Motor neuron (in vitro differentiated cells): ENCODE results near the gene GRAMD1B. TPM values are rescaled to one million over a fixed set of nuclear protein-coding genes. Genes with fewer than 3 reads are reported as not detected.
"Not testable (repeated sequence)": the region's sequence is repeated elsewhere in the genome, so short reads cannot be mapped to it uniquely, and the experiment has no call there.

ENCODE experiments used
- ATAC-seq, 8 experiments: fragments of 200-7000 bp; cut with Tn5 transposase; replicated peaks in 6 of 8; 2 replicates each; pipeline ENCODE4 v1.8.0; 2021; ENCODE audit warnings: mild to moderate bottlenecking in 8 of 8, moderate library complexity in 8 of 8
- H3K27ac ChIP-seq, 2 donors: fragments of 250-450 bp; sonication (Bioruptor Pico); 2 replicates each; pipeline ENCODE4 v1.9.0; 2021; ENCODE audit warnings: antibody characterized with exemption in 2 of 2, mild to moderate bottlenecking in 2 of 2, moderate library complexity in 1 of 2
- H3K4me1 ChIP-seq, 2 donors: fragments of 250-450 bp; sonication (Bioruptor Pico); replicated peaks in 1 of 2; 2 replicates each; pipeline ENCODE4 v1.6.1; 2021; ENCODE audit warnings: antibody characterized with exemption in 2 of 2, mild to moderate bottlenecking in 2 of 2, moderate library complexity in 1 of 2
- H3K4me3 ChIP-seq, 5 donors: fragments of 250-450 bp; sonication (Bioruptor Pico); 2 replicates each; pipeline ENCODE4 v1.9.0; 2021; ENCODE audit warnings: antibody characterized with exemption in 5 of 5, mild to moderate bottlenecking in 5 of 5, moderate library complexity in 4 of 5
- WGBS, 10 experiments: fragments of 450-650 bp; shearing (Covaris generic); methylation state at CpG; one replicate each; pipeline ENCODE4 v1.0.0; 2022; 5-methylcytosine and 5-hydroxymethylcytosine counted together
- in situ Hi-C, 9 experiments: fragments of 400-800 bp; cut with MboI; loops; one replicate each; pipeline ENCODE4 v1.15.0; 2021; ENCODE audit warnings: low sequenced_read_pairs in 9 of 9, low pct_unique_long_range_greater_than_20kb in 2 of 9; ENCODE audit not compliant: unreplicated experiment in 9 of 9
- total RNA-seq, 8 experiments: library from RNA; unstranded; fragments of 300-600 nt; gene quantifications; 2 replicates each; pipeline versions ENCODE4 v1.2.3 to v1.2.4, GENCODE V29; 2022

The GRAMD1B gene
- total RNA-seq, 8 experiments from 2014 or later = 0.94 to 17.1 (median 10.4) TPM

DNA sequence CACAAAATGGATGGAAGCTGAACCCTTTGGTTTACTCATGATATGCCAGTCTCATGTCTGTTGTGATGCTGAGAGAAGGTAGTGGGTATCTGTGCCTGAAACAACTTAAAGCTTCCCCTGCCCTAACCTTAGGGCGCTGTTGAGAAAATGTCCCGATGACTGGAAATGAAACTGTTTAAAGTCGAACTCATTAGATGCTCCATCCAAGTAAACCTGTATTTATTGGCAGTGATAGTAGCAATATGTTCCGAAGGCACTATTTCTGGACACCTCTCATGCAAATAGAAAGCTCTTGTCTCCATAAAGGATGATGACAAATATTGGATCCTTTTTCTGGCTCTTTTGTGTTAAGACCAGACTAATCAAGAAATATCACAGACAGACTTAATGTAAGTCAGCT, 86.2 kb downstream of the GRAMD1B start:
- H3K4me1 ChIP-seq = peaks cover 30 to 32% of the 10 kb centered on the region in 2 donors
- H3K27ac ChIP-seq = no peak overlapping the region
- H3K4me3 ChIP-seq = no peak overlapping the region
- in situ Hi-C loops = no loop called here
- WGBS, 10 experiments = 90 to 100% (median 98%) methylated on average over 1 to 4 of the region's 4 CpGs; no CpG with 5 or more reads in 2 of the 10 experiments
- ATAC-seq = no peak

DNA sequence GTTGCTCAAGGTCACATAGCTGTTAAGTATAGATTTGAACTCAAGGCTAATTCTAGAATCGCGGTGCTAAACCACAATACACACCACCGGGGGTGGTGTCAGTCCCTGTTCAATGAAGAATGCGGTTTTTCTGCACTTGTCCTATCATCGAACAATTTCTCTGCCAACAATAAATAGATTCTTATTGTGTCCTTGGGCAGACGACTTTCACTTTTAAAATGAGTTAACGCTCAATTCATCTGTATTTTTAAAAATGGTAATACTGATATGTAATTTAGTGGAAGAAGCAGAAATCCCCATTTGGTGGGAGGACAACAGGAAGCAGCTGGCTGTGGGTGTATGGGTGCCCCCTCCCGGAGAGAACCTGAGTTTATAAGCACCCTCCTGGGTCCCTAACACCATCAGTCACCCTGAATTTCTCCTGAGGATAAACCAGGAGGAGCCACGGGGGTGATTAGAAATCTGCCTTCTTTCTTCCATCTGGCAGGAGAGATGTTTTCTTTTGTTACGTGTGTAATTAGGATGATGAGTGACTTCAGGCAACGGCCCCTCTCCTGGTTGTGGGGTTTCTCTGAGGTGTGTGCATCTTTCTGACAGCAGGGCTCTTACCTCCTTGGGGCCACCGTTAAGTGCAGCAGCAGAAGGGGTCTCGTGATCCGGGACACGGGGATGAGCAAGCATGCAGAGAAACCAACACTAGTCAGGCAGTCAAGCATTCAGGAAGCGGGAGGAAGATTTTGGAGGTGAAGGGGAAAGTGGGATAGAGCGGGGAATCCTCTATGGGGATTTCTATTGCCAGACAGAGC, 87.7 kb downstream of the GRAMD1B start:
- in situ Hi-C loops = no loop called here
- Histone ChIP-seq H3K4me1 (peaks cover 26 to 27% of the 10 kb centered on the region in 2 donors), H3K4me3 (no peak overlapping the region), H3K27ac (peak overlapping the region; percentile 55 to 60)
- ATAC-seq = peak in 4 of 8 experiments; percentile 10 to 47 (median 40)
- 60 to 100% (median 80%) methylated on average over 1 to 13 of the region's 17 CpGs for WGBS, 10 experiments

DNA sequence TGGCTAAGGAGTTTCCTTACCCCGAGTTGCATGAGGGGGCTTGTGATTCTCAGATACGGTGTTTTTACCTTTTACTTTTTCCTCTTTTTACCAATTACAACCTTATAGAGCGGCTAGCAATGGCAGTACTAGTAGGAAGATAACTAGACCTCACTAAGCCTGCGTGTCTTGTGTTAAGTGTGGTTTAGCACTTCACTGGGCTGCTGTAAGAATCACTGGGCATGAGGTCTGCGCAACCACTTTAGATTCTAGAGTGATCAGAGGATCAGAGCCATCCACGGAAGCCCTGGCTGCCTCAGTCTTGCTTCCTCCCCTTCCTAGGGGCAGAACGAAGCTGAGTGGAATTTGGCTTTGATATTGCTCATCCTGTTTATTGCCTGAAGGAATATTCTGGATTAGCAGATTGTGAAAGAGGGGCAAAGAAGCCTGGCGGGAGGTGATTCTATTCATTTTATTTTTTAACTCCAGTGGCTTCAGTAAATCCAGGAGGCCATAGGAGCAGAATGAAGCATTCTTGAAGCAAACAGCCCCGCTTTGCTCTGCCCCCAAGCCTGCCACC, 88.5 kb downstream of the GRAMD1B start:
- Histone ChIP-seq H3K27ac (peak overlapping the region in 1 of 2 donors; percentile 55), H3K4me3 (no peak overlapping the region), H3K4me1 (peaks cover 26 to 27% of the 10 kb centered on the region in 2 donors)
- WGBS, 10 experiments = 0 to 100% (median 79%) methylated on average over 1 to 6 of the region's 9 CpGs
- in situ Hi-C loops = no loop called here
- peak in 7 of 8 experiments; percentile 3 to 75 (median 17) for ATAC-seq

DNA sequence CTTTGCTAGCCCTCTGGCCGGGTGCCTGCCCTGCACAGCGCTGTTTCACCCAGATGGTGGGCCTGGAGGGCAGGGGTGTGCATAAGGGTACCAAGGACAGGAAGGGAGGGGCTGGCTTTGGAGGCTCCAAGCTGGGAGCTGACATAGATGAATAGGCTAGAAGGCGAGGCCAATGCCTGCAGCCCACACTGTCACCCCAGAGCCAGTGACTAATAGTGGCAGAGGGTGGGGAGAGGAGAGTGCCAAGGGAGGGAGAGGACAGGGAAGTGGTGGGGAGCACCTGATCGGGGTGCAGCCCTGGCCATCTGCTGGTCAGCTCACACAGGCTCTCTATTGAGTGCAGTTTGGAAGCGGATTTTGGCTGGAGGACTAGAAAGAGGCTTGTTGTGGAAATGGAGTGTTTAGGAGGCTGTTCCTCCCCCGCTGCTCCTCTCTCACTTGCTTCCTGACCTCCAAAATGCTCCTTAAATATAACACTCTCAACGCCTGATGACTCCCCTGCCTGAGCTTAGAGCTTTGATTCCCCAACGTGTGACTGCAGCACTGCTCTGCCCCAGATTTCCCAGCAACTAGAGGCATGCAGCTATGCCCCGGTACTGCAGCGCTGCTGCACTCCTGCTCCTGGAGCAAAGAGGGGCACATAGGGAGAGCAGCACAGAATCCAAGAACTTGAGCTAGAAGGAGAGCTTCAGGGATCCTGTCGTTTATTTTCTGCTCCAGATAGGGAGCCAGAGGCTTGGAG, 89.2 kb downstream of the GRAMD1B start:
- Histone ChIP-seq H3K27ac (peak overlapping the region; percentile 31 to 55), H3K4me1 (peaks cover 26 to 27% of the 10 kb centered on the region in 2 donors), H3K4me3 (no peak overlapping the region)
- in situ Hi-C loops = no loop called here
- 20 to 78% (median 50%) methylated on average over 2 to 5 of the region's 11 CpGs; no CpG with 5 or more reads in 4 of the 10 experiments for WGBS, 10 experiments
- ATAC-seq = peak; percentile 90 to 95 (median 94)

DNA sequence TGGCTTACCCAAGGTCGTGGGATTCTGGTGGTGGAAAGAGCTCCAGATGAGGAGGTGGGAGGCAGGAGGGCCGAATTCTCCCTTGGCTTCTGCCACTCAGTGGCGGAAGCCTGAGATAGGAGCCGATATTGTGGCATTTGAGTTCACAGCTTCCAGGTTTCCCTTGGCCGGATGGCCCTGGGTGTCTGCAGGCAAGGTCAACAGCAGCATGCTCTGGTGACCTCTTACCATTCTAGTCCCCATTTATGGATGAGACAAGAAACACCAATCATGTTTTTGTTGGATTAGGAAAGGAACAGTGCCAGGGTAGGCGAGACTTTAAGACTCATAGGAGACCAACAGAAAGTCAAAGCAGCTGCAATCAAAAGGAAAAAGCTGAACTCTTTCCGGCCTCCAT, 89.7 kb downstream of the GRAMD1B start:
- ATAC-seq = no peak
- peaks cover 26 to 27% of the 10 kb centered on the region in 2 donors for H3K4me1 ChIP-seq
- 59 to 88% (median 84%) methylated on average over 2 to 7 of the region's 7 CpGs; no CpG with 5 or more reads in 3 of the 10 experiments for WGBS, 10 experiments
- in situ Hi-C loops = no loop called here
- H3K27ac ChIP-seq = peak overlapping the region; percentile 28 to 31
- H3K4me3 ChIP-seq = no peak overlapping the region

DNA sequence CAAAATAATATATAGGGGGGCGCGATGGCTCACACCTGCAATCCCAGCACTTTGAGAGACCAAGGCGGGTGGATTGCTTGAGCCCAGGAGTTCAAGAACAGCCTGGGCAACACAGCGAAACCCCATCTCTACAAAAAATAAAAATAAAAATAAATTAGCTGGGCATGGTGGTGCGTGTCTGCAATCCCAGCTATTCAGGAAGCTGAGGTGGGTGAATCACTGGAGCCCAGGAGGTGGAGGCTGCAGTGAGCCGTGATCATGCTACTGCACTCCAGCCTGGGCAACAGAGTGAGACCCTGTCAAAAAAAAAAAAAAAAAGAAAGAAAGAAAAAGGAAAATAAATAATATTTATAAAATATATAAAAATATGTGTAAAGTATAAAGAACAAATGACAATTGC, 90.4 kb downstream of the GRAMD1B start:
- H3K4me3 ChIP-seq, in situ Hi-C loops, ATAC-seq, H3K27ac ChIP-seq: not testable (repeated sequence)
- peaks cover 29 to 33% of the 10 kb centered on the region in 2 donors for H3K4me1 ChIP-seq
- 94 to 100% (median 99%) methylated on average over 1 to 6 of the region's 6 CpGs; no CpG with 5 or more reads in 1 of the 10 experiments for WGBS, 10 experiments

DNA sequence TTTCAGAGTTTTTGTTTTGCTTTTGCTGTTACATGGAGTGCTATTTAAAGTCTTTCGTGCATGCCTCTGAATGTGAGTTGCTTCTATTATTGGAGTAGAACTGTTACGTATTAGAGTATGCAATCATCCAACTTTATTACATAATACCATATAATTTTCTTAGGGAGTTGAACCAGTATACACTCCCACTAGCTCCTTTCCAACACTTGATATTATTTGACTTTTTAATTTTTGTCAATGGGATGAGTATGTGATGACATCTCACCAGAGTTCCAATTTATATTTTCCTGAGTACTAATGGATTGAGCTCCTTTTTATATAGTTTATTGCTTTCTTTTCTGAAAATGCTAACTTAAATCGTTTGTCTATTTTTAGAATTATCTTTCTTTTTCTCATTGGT, 90.9 kb downstream of the GRAMD1B start:
- H3K4me3 ChIP-seq = no peak overlapping the region
- in situ Hi-C loops = no loop called here
- ATAC-seq = no peak
- 74 to 100% (median 93%) methylated on average over 2 to 3 of the region's 3 CpGs for WGBS, 10 experiments
- H3K4me1 ChIP-seq = peaks cover 31 to 36% of the 10 kb centered on the region in 2 donors
- no peak overlapping the region for H3K27ac ChIP-seq

DNA sequence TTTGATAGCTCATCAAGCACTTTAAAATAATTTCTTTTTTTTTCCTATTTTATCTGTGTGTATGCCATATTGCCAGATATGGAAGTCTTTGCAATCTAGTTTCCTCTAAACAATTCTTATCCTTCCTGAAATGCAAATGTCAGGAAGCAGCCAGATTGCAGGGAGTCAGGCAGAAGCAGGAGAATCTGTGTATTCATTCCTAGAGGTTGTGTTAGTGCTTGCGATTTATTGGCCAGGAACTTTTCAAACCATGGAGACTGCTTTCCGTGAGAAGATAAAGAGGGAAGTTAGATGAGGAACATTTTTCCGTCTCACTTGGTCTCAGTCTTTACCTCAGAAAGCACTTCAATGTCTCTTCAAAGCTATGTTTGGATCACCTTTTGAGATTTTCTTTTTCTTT, 91.9 kb downstream of the GRAMD1B start:
- ATAC-seq = no peak
- WGBS, 10 experiments = 64 to 100% (median 89%) methylated on average over 1 to 3 of the region's 3 CpGs; no CpG with 5 or more reads in 1 of the 10 experiments
- no peak overlapping the region for H3K4me3 ChIP-seq
- H3K4me1 ChIP-seq = peaks cover 31 to 36% of the 10 kb centered on the region in 2 donors
- H3K27ac ChIP-seq = no peak overlapping the region
- in situ Hi-C loops = no loop called here

DNA sequence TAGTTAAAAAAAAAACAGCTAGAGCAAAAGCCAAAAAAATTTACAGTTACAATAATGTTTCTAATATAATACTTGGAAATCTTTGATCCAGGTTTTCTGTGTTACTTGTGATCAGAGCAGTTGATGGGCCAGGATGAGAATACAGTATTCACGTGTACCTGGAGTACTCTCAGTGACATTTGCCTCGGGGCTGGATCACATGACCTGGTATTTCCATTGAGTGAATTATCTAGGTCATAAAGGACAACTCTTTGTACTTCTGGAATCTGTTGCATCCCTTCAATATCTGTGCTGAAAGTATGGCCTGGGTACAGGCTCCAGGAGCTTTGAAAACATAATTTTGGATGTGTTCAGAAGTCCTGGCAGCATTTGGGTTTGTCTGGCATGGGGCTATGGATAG, 93.5 kb downstream of the GRAMD1B start:
- Histone ChIP-seq H3K4me1 (peaks cover 19 to 26% of the 10 kb centered on the region in 2 donors), H3K27ac (no peak overlapping the region)
- in situ Hi-C loops = no loop called here

DNA sequence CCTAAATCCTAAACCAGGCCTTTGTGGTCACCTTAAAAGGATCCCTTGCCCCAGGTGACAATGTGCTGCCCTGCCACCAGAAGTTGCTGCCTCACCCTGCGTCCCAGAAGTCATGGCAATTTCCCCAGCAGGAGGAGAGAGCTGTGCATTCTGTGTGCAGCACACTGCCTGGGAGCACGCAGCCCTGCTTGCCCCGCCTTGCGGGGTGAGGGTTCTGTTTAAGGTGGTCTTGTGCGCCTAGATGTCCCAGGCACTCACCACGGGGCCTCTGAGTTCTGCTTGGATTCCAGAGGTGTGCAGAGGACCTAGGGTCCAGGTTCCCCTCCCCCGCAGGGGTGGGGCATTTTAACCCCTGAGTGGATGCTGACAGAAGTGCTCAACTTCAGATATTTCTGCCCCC, 95.0 kb downstream of the GRAMD1B start:
- 0 to 60% (median 30%) methylated on average over 1 to 2 of the region's 7 CpGs; no CpG with 5 or more reads in 5 of the 10 experiments for WGBS, 10 experiments
- peaks cover 5 to 10% of the 10 kb centered on the region in 2 donors for H3K4me1 ChIP-seq
- H3K27ac ChIP-seq = no peak overlapping the region
- H3K4me3 ChIP-seq = no peak overlapping the region
- in situ Hi-C loops = no loop called here
- peak; percentile 52 to 85 (median 66) for ATAC-seq

More for the DNA sequence above, 93.5 kb downstream of the GRAMD1B start:
- ATAC-seq = no peak
- H3K4me3 ChIP-seq = no peak overlapping the region
- WGBS, 10 experiments = 76 to 100% (median 90%) methylated on average over 1 to 2 of the region's 2 CpGs; no CpG with 5 or more reads in 3 of the 10 experiments

DNA sequence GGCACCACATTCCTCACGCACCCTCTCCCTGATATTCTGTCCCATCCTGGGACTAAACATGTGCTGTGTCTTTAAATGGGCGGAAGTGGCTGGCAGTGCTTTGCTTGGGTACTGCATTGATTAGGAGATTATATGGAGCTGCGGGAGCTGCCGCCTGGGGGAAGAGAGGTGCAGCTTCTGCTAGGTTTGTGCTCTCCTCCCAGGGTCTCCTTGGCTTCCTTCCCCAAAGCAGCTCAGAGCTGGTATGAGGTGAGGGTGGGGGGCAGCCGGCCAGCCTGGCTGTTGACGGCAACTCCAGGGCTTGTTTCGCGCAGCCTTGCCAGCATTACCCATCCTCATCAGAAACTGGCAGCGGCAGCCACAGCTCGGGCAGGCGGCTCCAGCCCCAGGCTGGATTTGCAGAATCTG, 95.4 kb downstream of the GRAMD1B start:
- Histone ChIP-seq H3K27ac (no peak overlapping the region), H3K4me1 (peaks cover 5 to 10% of the 10 kb centered on the region in 2 donors), H3K4me3 (no peak overlapping the region)
- 10 to 80% (median 51%) methylated on average over 1 to 6 of the region's 11 CpGs; no CpG with 5 or more reads in 4 of the 10 experiments for WGBS, 10 experiments
- in situ Hi-C loops = no loop called here
- peak; percentile 43 to 88 (median 56) for ATAC-seq

DNA sequence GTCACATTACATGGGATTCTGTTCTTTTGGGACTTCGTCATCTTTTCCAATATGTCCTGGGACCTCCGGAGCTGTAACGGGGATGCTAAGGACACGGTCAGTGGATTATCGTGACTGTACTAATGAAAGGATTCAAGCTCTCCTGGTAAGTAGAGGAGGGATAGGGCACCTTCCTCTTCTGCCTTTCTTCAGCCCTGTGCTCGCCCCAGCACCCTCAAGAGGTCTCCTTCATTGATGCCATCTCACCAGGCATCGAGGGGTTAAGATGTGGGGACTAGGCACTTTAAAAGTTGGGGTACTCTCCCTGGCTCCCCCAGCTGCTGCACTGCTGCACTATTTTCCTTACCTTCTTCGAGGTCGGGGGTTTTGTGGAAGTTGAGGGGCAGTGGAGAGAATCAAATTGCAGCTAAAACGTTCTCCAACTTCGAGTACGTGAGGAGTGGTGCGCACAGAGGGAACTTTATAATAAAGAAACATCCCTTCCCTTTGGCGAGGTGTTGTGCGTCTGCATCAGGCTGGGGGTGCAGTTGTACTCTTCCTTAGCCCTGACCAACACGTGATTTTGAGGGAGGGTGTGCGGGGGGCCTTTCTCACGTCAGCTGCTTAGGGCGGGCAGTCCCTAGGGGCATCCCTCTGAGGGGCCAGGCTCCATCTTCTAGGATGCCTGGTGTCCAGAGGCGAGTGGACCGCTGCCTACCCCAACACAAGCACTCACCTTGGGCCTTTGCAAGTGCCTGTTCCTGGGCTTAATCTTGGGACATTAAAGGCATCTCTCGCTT, 96.1 kb downstream of the GRAMD1B start:
- WGBS, 10 experiments = 63 to 100% (median 86%) methylated on average over 1 to 15 of the region's 22 CpGs; no CpG with 5 or more reads in 3 of the 10 experiments
- in situ Hi-C loops = no loop called here
- no peak overlapping the region for H3K4me3 ChIP-seq

More for the DNA sequence above, 96.1 kb downstream of the GRAMD1B start:
- peak in 1 of 8 experiments; percentile 27 for ATAC-seq
- peaks cover 5 to 10% of the 10 kb centered on the region in 2 donors for H3K4me1 ChIP-seq
- no peak overlapping the region for H3K27ac ChIP-seq
